Testis (tissue), 2 donors: ENCODE results near the gene CDH20.

Experiments
- CTCF ChIP-seq, 3 experiments: fragments of 450-650 bp in 2 of 3; fragments of 200-600 bp in 1 of 3; sonication (generic) in 1 of 3; IDR thresholded peaks; one replicate each; pipeline ENCODE4 v1.5.1; 2016 to 2019; ENCODE audit warnings: antibody characterized with exemption in 3 of 3, mild to moderate bottlenecking in 2 of 3, moderate library complexity in 1 of 3
- POLR2A ChIP-seq: fragments of 450-650 bp; IDR thresholded peaks from one replicate; pipeline ENCODE4 v1.6.1; 2017; ENCODE audit warnings: antibody characterized with exemption, mild to moderate bottlenecking, moderate library complexity

- TF ChIP-seq CTCF (IDR thresholded peaks at IDR 0.05) (no peak), POLR2A (no peak)
Measured at GRCh38 chr18:61286867-61287266, 46.4 kb upstream of the CDH20 start.
